CD1c-positive myeloid dendritic cell (primary cell): ENCODE data around the gene PCNX3.
"Not testable (repeated sequence)": the region's sequence is repeated elsewhere in the genome, so short reads cannot be mapped to it uniquely, and the experiment has no call there.

ENCODE experiments used
- DNase-seq: peaks from one replicate; pipeline ENCODE4 v3.0.0-alpha.2; 2016; ENCODE audit errors: extremely low spot score

Gene PCNX3

DNA sequence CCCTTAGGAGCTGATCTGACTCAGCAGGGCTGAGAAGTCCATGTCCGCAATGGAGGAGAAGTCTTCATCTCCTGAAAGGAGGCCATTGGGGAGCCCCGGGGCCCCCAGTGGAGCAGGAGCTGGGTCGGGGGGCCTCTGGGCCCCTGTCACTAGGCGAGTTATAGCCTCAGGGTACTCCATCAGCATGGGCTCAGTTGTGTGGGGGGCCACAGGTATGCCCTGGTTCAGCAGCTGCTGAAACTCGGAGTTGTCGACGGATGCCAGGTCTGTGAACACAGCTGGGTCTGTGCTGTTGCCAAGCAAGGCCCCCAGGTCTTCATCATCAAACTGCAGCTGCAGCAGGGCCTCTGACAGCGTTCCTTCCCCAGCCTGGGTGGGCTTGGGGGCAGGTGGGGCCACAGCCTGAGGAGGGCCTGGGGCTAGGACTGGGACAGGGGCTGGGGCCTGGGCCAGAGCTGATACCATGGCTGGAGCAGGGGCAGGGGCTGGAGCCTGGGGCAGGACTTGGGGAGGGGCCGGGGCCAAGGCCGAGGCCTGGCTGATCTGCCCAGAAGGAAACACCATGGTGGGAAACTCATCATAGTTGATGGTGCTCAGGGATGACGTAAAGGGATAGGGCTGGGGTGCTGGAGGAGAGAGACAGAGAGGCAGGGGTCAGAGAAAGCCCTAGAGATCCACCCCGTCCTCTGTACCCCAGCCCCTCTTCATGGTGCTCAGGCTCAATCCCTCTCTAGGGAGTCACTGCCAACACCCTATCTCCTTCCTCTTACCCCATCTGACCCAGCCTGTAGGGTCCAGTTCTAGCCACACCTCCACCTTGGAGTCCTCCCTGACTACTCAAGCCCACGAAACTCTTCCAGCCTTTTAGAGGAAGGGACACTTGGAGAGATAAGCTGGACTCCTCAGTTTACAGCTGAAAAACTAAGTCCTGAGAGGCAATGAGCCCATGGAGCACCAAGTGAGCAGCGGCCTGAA lies 39.1 kb downstream of the PCNX3 start:
- no peak for DNase-seq

- DNase-seq = no peak
Measured at GRCh38 chr11:65655570-65656332, 40.2 kb downstream of the PCNX3 start.

- no peak for DNase-seq
Measured at GRCh38 chr11:65657426-65657825, 41.9 kb downstream of the PCNX3 start.

- DNase-seq = no peak
Measured at GRCh38 chr11:65658174-65659021, 42.8 kb downstream of the PCNX3 start.

DNA sequence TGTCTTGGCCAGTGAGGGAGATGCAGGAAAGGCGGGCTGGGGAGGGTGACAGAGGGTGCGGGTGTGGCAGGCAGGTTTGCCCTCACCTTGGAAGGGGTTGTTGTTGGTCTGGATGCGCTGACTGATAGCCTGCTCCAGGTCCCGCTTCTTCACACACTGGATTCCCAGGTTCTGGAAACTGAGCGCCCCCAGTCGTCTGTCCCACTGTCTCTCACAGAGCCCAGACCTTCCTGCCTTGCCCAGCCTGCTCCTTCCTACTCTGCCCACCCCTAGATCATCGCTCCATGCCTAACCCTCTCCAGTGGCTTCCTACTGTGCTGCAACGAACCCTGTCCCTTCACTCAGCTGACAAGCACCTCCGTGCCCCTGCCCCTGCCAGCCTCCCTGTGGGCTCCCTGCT lies 44.5 kb downstream of the PCNX3 start:
- no peak for DNase-seq

DNA sequence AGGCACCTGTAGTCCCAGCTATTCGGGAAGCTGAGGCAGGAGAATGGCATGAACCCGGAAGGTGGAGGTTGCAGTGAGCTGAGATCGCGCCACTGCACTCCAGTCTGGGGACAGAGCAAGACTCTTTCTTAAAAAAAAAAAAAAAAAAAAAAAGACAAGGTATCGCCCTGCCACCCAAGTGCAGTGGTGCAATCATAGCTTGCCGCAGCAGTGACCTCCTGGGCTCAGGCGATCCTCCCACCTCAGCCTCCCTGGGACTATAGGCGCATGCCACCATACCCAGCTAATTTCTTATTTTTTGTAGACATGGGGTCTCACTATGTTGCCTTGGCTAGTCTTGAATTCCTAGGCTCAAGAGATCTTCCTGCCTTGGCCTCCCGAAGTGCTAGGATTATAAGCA lies 45.3 kb downstream of the PCNX3 start:
- DNase-seq = not testable (repeated sequence)

- DNase-seq = no peak
Measured at GRCh38 chr11:65661599-65662246, 46.1 kb downstream of the PCNX3 start.

DNA sequence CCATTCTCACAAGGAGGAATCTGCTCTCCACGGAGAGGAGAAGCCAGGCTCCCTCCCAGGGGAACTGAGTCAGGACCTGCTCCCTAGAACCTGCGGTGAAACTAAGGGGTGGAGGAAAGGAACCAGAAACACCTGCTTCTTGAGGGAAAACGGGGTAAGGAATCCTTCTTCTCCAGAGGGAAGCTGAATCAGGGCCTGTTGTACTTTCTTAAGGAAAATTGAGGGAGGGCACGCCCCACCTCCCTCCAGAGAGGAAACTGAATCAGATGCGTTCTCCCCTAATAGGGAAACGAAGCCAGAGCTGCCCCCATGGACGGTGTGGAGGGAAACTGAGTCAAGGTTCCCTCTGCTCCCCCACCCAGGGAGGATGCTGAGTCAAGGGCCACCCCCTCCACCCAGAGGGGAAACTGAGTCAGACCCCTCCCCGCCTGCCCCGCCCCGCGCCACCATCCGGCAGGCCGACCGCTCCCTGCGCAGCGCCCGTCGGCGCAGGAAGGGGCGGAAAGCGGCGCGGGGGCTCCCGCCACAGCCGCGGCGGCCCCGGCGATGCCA lies 46.7 kb downstream of the PCNX3 start:
- DNase-seq = no peak

DNA sequence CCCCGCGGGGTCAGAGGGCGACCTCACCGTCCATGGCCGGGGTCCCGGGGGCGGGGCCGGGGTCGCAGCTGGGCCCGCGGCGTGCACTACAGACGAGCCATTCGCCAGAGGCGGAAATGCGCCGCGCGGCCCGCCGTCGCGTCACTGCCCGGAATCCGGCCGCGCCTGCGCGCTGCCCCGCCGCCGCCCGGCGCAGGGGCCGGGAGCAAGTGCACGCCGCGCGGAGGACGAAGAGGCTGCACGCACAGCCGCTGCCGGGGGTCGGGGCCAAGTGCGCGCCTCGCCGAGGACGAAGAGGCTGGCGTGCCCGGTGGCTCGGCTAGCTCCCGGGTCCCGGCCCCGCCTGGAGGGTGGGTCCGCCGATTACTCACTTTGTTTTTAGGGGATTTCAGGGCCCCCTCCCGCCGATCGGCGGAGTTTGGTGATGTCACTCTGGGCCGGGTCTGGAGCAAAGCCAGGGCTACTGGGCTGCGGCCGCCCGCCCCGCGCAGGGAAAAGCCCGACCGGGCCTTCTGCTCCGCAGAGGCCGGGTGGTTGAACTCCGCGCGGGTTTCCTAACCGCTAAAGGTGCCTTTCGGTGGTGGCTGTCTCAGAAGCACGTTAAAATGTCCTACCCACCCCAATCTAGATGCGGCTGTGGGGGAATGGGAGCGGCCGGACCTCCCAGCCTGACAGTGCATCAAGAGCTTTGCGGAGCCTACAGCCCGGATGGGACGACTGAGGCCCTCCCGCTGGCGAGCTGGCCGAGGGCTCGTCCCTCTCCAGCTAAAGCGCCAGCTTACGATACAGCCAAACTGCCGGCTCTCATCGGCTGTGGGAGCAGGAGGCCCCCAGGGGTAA lies 47.4 kb downstream of the PCNX3 start, which contains the start of gene RELA:
TSS of gene RELA (minus strand) at position 118 of the 840 bp plus-strand sequence. CDS start at position 34, 84 bp downstream.
- DNase-seq = peak; percentile 94

DNA sequence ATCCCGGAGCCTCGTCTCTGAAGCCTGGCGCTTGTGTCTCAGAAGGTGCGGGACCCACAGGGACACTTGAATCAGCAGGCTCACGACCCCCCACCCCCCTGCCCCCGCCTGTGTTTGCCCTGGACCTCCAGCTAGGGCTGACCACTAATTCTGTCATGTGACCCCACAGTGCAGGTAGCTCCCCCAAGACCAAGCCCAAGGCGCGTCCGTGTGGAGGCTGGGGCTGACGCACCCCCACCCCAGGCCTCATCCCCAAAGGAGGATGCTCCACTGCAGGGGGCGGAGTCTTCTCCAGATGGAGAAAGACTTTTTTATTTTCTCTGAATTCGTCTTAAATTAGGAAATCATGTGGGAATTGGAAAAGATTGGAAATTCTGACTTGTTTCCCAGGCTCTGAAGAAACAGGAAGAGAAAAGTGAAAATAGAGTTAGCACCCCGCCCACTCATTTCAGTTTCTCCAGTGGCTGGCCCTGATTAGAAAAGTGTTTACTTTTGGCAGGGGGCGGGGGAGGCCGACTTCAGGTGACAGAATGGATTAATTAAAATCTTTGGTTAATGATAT lies 48.1 kb downstream of the PCNX3 start:
- peak; percentile 86 for DNase-seq

DNA sequence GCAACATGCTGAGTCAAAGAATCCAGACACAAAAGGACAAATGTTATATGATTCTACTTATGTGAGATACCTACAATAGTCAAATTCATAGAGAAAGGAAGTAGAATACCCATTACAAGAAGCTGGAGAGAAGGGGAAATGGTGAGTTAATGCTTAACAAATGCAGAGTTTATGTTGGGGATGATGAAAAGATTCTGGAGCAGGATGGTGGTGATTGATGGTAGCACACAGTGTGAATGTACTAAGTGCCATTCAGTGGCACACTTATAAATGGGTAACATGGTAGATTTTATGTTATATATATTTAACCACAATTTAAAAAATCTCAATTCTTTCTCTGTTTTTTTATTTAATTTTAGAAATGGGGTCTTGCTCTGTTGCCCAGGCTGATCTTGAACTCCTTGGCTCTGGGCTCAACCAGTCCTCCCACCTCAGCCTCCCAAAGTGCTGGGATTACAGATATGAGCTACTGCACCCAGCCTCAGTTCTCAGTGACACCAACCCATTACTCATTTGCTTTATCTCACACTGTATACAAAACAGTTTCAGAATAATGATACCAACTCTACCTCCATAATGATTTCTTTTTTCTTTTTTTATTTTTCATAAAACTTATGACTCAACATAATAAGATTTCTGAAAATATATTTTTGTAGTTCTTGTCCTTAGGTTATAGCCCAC lies 56.7 kb downstream of the PCNX3 start:
- DNase-seq = no peak

DNA sequence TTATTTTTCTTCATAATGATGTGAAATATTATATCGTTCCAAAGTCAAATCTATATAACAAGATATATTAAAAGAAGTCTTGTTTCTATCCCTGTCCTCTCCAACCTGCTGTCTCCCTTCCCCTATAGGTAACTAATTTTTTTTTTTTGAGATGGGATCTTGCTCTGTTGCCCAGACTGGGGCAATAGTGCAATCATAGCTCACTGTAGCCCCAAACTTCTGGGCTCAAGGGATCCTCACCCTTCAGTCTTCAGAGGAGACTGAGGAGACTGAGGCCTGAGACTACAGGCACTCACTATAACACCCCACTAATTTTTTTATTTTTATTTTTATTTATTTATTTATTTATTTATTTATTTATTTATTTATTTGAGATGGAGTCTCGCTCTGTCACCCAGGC lies 57.4 kb downstream of the PCNX3 start:
- DNase-seq = no peak

- DNase-seq = no peak
Measured at GRCh38 chr11:65680192-65680743, 64.7 kb downstream of the PCNX3 start.

DNA sequence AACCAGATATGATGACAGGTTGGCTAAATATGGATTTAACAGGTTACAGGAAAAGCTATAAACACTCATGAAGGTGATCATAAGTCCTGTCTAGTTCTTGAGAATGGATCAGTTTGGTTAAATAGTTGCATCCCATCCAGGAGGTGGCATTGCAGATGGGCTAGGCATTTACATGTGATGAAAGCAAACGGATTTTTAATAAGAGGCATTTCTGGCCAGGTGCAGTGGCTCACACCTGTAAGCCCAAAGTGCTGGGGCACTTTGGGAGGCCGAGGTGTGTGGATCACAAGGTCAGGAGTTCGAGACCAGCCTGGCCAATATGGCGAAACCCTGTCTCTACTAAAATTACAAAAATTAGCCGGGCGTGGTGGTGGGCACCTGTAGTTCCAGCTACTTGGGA lies 67.9 kb downstream of the PCNX3 start:
- not testable (repeated sequence) for DNase-seq

DNA sequence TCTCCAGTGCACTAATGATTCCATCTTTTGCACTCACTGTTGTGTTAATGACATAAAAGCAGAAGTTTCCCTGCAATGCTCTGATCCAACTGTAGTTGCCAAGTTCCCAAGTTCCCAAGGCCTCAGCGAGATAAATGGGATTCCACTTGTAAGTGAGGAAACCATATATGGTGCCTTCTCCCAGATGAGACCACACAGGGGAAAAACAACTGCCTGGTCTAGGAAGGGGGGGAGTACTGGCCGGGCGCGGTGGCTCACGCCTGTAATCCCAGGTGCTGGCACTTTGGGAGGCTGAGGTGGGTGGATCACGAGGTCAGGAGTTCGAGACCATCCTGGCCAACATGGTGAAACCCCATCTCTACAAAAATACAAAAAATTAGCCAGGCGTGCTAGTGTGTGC lies 70.4 kb downstream of the PCNX3 start:
- no peak for DNase-seq
